Uterus (tissue), 2 donors: ENCODE results near the gene INAFM2.

ENCODE experiments used
- CTCF ChIP-seq, 4 experiments: fragments of 200-600 bp in 2 of 4; fragments of 450-650 bp in 2 of 4; sonication (generic) in 2 of 4; IDR thresholded peaks; one replicate each; pipeline ENCODE4 v1.5.1; 2016 to 2019; ENCODE audit warnings: antibody characterized with exemption in 4 of 4, mild to moderate bottlenecking in 2 of 4, moderate library complexity in 1 of 4
- POLR2A ChIP-seq, 2 donors: fragments of 450-650 bp; IDR thresholded peaks; one replicate each; pipeline ENCODE4 v1.6.1; 2016; ENCODE audit warnings: antibody characterized with exemption in 2 of 2, mild to moderate bottlenecking in 1 of 2, moderate library complexity in 1 of 2

GRCh38 chr15:40361640-40362039, 38.1 kb downstream of the INAFM2 start:
- TF ChIP-seq CTCF (IDR thresholded peaks at IDR 0.05), result no peak
- TF ChIP-seq POLR2A (IDR thresholded peaks at IDR 0.05), result no peak
